NCI-H748 treated with DMSO at 0.1 percent for 48 hours (cell line): ENCODE results near the gene OCA2.

ENCODE experiments used
- DNase-seq: peaks from one replicate; lab custom pipeline; 2025; lab: John Stamatoyannopoulos, UW

OCA2 gene

GRCh38 chr15:27815035-27815434 is 284.1 kb downstream of the OCA2 start:
- no peak for DNase-seq

- no peak for DNase-seq
These were observed 286.0 kb downstream of the OCA2 start for GRCh38 chr15:27813139-27813538.

GRCh38 chr15:27808182-27808581 is 290.9 kb downstream of the OCA2 start:
- no peak for DNase-seq

GRCh38 chr15:27807335-27807734 is 291.8 kb downstream of the OCA2 start:
- no peak for DNase-seq

- DNase-seq: no peak
These were observed 292.7 kb downstream of the OCA2 start for GRCh38 chr15:27806396-27806795.

- no peak for DNase-seq
These were observed 293.6 kb downstream of the OCA2 start for GRCh38 chr15:27805261-27806220.

GRCh38 chr15:27804569-27805260 is 294.4 kb downstream of the OCA2 start:
- DNase-seq: no peak

GRCh38 chr15:27798807-27799206 is 300.3 kb downstream of the OCA2 start:
- DNase-seq: no peak

GRCh38 chr15:27797765-27798164 is 301.4 kb downstream of the OCA2 start:
- DNase-seq: no peak

- DNase-seq: peak; percentile 19
These were observed 302.5 kb downstream of the OCA2 start for GRCh38 chr15:27796405-27797320.

- no peak for DNase-seq
These were observed 306.3 kb downstream of the OCA2 start for GRCh38 chr15:27792756-27793264.

GRCh38 chr15:27790270-27790669 is 308.8 kb downstream of the OCA2 start:
- no peak for DNase-seq

- no peak for DNase-seq
These were observed 311.2 kb downstream of the OCA2 start for GRCh38 chr15:27787931-27788330.

GRCh38 chr15:27784107-27784506 is 315.0 kb downstream of the OCA2 start:
- no peak for DNase-seq

- DNase-seq: no peak
These were observed 315.4 kb downstream of the OCA2 start for GRCh38 chr15:27783678-27784077.

GRCh38 chr15:27782125-27782524 is 317.0 kb downstream of the OCA2 start:
- no peak for DNase-seq

- DNase-seq: no peak
These were observed 322.6 kb downstream of the OCA2 start for GRCh38 chr15:27776501-27776900.

GRCh38 chr15:27774638-27775037 is 324.5 kb downstream of the OCA2 start:
- DNase-seq: no peak

- no peak for DNase-seq
These were observed 324.9 kb downstream of the OCA2 start for GRCh38 chr15:27774191-27774590.

GRCh38 chr15:27771892-27772291 is 327.2 kb downstream of the OCA2 start:
- no peak for DNase-seq

- DNase-seq: no peak
These were observed 328.2 kb downstream of the OCA2 start for GRCh38 chr15:27770769-27771554.
